T-helper 2 cell treated with Interferon-gamma antibody and Interleukin-4, amounts not matched to agents 100 ng/mL and 5 ng/mL, for 36 hours (primary cell): ENCODE data around the gene GOLIM4. TPM values are rescaled to one million over a fixed set of nuclear protein-coding genes. Genes with fewer than 3 reads are reported as not detected.
"Not testable (repeated sequence)": the region's sequence is repeated elsewhere in the genome, so short reads cannot be mapped to it uniquely, and the experiment has no call there.

Source experiments
- intact Hi-C: fragments of 100-400 bp; cut with micrococcal nuclease; formaldehyde crosslinking; loops from one replicate; pipeline ENCODE4 v1.15.1; 2023
- total RNA-seq: library from RNA; stranded (reverse); gene quantifications from 2 replicates; pipeline ENCODE4 v1.2.3, GENCODE V29; 2022

Gene GOLIM4
- total RNA-seq: 4.4 and 6.1 TPM in 2 replicates

- intact Hi-C loops: loop anchor here (1.0 to 5.0 kb wide), 3 partner anchors 35 to 72 kb away; no protein-coding TSS in a partner anchor
Observed at GRCh38 chr3:168095611-168096209, at the start of gene GOLIM4. GOLIM4 (minus strand) TSS chr3:168095924; CDS start chr3:168095285, 639 bp downstream.

GRCh38 chr3:168141405-168141998 lies 45.8 kb upstream of the GOLIM4 start:
- intact Hi-C loops: no loop called here

- intact Hi-C loops: no loop called here
Observed at GRCh38 chr3:168139947-168140346, 44.2 kb upstream of the GOLIM4 start.

GRCh38 chr3:168138421-168138820 lies 42.7 kb upstream of the GOLIM4 start:
- intact Hi-C loops: no loop called here

- intact Hi-C loops: no loop called here
Observed at GRCh38 chr3:168134931-168135330, 39.2 kb upstream of the GOLIM4 start.

- intact Hi-C loops: not testable (repeated sequence)
Observed at GRCh38 chr3:168130250-168130649, 34.5 kb upstream of the GOLIM4 start.

- intact Hi-C loops: not testable (repeated sequence)
Observed at GRCh38 chr3:168128463-168128862, 32.7 kb upstream of the GOLIM4 start.

GRCh38 chr3:168127466-168127865 lies 31.7 kb upstream of the GOLIM4 start:
- intact Hi-C loops: no loop called here

- intact Hi-C loops: no loop called here
Observed at GRCh38 chr3:168124791-168125190, 29.1 kb upstream of the GOLIM4 start.

GRCh38 chr3:168124291-168124690 lies 28.6 kb upstream of the GOLIM4 start:
- intact Hi-C loops: no loop called here

- intact Hi-C loops: no loop called here
Observed at GRCh38 chr3:168123201-168124176, 27.8 kb upstream of the GOLIM4 start.

GRCh38 chr3:168121184-168122017 lies 25.7 kb upstream of the GOLIM4 start:
- intact Hi-C loops: no loop called here

- intact Hi-C loops: no loop called here
Observed at GRCh38 chr3:168117853-168118313, 22.2 kb upstream of the GOLIM4 start.

- intact Hi-C loops: no loop called here
Observed at GRCh38 chr3:168117059-168117458, 21.3 kb upstream of the GOLIM4 start.

- intact Hi-C loops: no loop called here
Observed at GRCh38 chr3:168116279-168116678, 20.6 kb upstream of the GOLIM4 start.

- intact Hi-C loops: no loop called here
Observed at GRCh38 chr3:168113848-168114247, 18.1 kb upstream of the GOLIM4 start.

- intact Hi-C loops: no loop called here
Observed at GRCh38 chr3:168112894-168113293, 17.2 kb upstream of the GOLIM4 start.

- intact Hi-C loops: no loop called here
Observed at GRCh38 chr3:168104361-168104760, 8.6 kb upstream of the GOLIM4 start.

- intact Hi-C loops: no loop called here
Observed at GRCh38 chr3:168102735-168103410, 7.1 kb upstream of the GOLIM4 start.

- intact Hi-C loops: no loop called here
Observed at GRCh38 chr3:168100777-168101492, 5.2 kb upstream of the GOLIM4 start.
